SK-N-SH treated with all-trans-retinoic acid at 6 μM for 48 hours (cell line): ENCODE measurements around the gene SPACDR.

Experiments
- BACH2 ChIP-seq: fragments of 250-450 bp; sonication (Bioruptor Pico); IDR thresholded peaks from 2 replicates; pipeline ENCODE4 v1.9.0; 2021; ENCODE audit warnings: mild to moderate bottlenecking, borderline replicate concordance
- CSDC2 ChIP-seq: fragments of 250-450 bp; sonication (Bioruptor Pico); IDR thresholded peaks from 2 replicates; pipeline ENCODE4 v1.5.0; 2020; ENCODE audit warnings: mild to moderate bottlenecking, moderate library complexity
- GLIS3 ChIP-seq: fragments of 250-450 bp; sonication (Bioruptor Pico); IDR thresholded peaks from 2 replicates; pipeline ENCODE4 v1.5.0; 2020; ENCODE audit warnings: mild to moderate bottlenecking, moderate library complexity
- POU6F1 ChIP-seq: fragments of 250-450 bp; sonication (Bioruptor Pico); IDR thresholded peaks from 2 replicates; pipeline ENCODE4 v1.8.0; 2021; ENCODE audit warnings: low read depth, mild to moderate bottlenecking, moderate library complexity, borderline replicate concordance
- RARB ChIP-seq: fragments of 250-450 bp; sonication (Bioruptor Pico); IDR thresholded peaks from 2 replicates; pipeline ENCODE4 v1.8.0; 2021; ENCODE audit warnings: mild to moderate bottlenecking, moderate library complexity
- TCF4 ChIP-seq: fragments of 250-450 bp; sonication (Bioruptor Pico); IDR thresholded peaks from 2 replicates; pipeline ENCODE4 v1.8.0; 2021; ENCODE audit warnings: mild to moderate bottlenecking, moderate library complexity, borderline replicate concordance
- ZC3H10 ChIP-seq: fragments of 250-450 bp; sonication (Bioruptor Pico); IDR thresholded peaks from 2 replicates; pipeline ENCODE4 v1.5.1; 2021; ENCODE audit warnings: mild to moderate bottlenecking, moderate library complexity
- ZFP3 ChIP-seq: fragments of 250-450 bp; sonication (Bioruptor Pico); IDR thresholded peaks from 2 replicates; pipeline ENCODE4 v1.5.0; 2020; ENCODE audit warnings: mild to moderate bottlenecking, moderate library complexity
- TF ChIP-seq, protein P1 (sequence below): fragments of 250-450 bp; sonication (Bioruptor Pico); IDR thresholded peaks from 2 replicates; pipeline ENCODE4 v1.8.0; 2020; ENCODE audit warnings: mild to moderate bottlenecking, moderate library complexity, borderline replicate concordance

GRCh38 chr7:100456562-100456961, 7.5 kb downstream of the SPACDR start:
- no peak for TF ChIP-seq RARB (CRISPR knock-in tag)
- no peak for TF ChIP-seq TCF4
- TF ChIP-seq POU6F1 (CRISPR knock-in tag) = no peak
- no peak for TF ChIP-seq ZC3H10 (CRISPR knock-in tag)
- TF ChIP-seq GLIS3 (CRISPR knock-in tag) = no peak
- no peak for TF ChIP-seq BACH2
- TF ChIP-seq ZFP3 (CRISPR knock-in tag) = no peak
- no peak for TF ChIP-seq CSDC2
- TF ChIP-seq, protein P1, sequence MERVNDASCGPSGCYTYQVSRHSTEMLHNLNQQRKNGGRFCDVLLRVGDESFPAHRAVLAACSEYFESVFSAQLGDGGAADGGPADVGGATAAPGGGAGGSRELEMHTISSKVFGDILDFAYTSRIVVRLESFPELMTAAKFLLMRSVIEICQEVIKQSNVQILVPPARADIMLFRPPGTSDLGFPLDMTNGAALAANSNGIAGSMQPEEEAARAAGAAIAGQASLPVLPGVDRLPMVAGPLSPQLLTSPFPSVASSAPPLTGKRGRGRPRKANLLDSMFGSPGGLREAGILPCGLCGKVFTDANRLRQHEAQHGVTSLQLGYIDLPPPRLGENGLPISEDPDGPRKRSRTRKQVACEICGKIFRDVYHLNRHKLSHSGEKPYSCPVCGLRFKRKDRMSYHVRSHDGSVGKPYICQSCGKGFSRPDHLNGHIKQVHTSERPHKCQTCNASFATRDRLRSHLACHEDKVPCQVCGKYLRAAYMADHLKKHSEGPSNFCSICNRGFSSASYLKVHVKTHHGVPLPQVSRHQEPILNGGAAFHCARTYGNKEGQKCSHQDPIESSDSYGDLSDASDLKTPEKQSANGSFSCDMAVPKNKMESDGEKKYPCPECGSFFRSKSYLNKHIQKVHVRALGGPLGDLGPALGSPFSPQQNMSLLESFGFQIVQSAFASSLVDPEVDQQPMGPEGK (CRISPR knock-in tag) = no peak
